Kidney epithelial cell (primary cell): ENCODE measurements around the gene SLC30A2. TPM values are rescaled to one million over a fixed set of nuclear protein-coding genes. Genes with fewer than 3 reads are reported as not detected.

Experiments used
- DNase-seq: peaks from one replicate; pipeline ENCODE4 v3.0.0-alpha.2; 2010; ENCODE audit warnings: low read depth
- H3K27me3 ChIP-seq: 2 replicates; pipeline ENCODE4 v1.6.0; 2011; ENCODE audit warnings: low read length; ENCODE audit not compliant: control insufficient read depth, insufficient read depth
- H3K36me3 ChIP-seq: 2 replicates; pipeline ENCODE4 v1.5.1; 2011; ENCODE audit warnings: low read length; ENCODE audit not compliant: control insufficient read depth, insufficient read depth
- H3K4me3 ChIP-seq: 2 replicates; pipeline ENCODE4 v1.5.1; 2011; ENCODE audit warnings: low read depth, mild to moderate bottlenecking, control low read depth, low read length
- total RNA-seq: library from RNA; depleted of rRNA; stranded (reverse); fragments of >200 nt; gene quantifications from 2 replicates; pipeline ENCODE4 v1.2.3, GENCODE V29; 2015
- TF ChIP-seq, protein P1 (sequence below): IDR thresholded peaks from 2 replicates; pipeline ENCODE4 v1.5.1; 2011; ENCODE audit warnings: mild to moderate bottlenecking, moderate library complexity, low read length, control low read depth, inconsistent platforms; ENCODE audit not compliant: insufficient read depth, poor library complexity, severe bottlenecking

SLC30A2 gene
- total RNA-seq, 1 donor from 2014 or later, result 0.75 TPM

DNA sequence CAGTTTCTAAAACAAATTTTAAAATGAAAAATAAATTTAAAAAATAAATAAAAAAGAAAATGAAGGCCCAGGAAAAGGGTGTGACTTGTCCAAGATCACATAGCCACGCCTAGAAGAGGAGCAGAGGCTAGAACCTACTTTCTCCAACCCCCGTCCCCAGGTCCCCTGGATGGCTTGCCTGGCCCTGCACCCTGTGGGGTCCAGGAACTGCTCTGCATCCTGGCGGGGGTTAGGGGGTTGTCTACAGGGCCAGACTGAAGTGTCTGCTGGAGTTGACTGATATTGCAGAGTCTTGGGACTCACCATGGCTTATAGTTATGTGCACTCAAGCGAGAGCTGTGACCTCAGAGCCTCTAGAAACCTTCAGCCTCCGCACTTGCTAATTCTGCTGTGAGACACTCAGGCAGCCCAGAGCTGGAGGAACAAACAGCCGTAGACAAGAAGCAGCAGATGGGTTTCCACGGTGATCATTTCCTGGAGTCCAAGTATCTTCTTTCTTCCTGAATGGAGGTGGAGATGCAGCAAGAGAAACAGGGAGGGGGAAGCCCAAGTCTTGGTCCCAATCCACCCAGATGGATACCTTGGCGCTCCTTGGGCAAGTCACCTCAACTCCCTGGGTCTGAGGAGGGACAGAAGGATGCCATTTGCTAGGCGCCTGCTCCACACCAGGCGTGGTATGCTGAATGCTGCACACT lies 29.5 kb downstream of the SLC30A2 start:
- TF ChIP-seq, protein P1, sequence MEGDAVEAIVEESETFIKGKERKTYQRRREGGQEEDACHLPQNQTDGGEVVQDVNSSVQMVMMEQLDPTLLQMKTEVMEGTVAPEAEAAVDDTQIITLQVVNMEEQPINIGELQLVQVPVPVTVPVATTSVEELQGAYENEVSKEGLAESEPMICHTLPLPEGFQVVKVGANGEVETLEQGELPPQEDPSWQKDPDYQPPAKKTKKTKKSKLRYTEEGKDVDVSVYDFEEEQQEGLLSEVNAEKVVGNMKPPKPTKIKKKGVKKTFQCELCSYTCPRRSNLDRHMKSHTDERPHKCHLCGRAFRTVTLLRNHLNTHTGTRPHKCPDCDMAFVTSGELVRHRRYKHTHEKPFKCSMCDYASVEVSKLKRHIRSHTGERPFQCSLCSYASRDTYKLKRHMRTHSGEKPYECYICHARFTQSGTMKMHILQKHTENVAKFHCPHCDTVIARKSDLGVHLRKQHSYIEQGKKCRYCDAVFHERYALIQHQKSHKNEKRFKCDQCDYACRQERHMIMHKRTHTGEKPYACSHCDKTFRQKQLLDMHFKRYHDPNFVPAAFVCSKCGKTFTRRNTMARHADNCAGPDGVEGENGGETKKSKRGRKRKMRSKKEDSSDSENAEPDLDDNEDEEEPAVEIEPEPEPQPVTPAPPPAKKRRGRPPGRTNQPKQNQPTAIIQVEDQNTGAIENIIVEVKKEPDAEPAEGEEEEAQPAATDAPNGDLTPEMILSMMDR, result no peak

DNA sequence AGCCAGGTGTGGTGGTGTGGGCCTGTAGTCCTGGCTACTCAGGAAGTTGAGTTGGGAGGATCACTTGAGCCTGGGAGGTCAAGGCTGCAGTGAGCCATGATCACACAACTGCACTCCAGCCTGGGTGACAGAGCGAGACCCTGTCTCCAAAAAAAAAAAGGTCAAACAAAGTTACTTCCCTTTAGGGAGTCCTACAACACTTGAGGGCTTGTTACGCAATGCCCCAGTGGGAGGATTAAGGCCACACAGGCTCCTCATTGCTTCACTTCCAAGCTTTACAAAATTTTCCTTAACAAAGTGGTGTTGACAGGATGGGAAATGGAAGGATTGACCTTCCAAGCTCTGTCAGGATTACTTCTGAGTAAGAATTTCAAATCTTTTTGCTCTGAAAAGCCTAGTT lies 30.6 kb downstream of the SLC30A2 start:
- no peaks in the 10 kb centered on the region for H3K27me3 ChIP-seq
- TF ChIP-seq, protein P1, result no peak
- H3K36me3 ChIP-seq, result no peaks in the 10 kb centered on the region
- no peak for DNase-seq
- no peak overlapping the region for H3K4me3 ChIP-seq

More for the DNA sequence above, 29.5 kb downstream of the SLC30A2 start:
- DNase-seq, result no peak
- Histone ChIP-seq H3K27me3 (no peaks in the 10 kb centered on the region), H3K36me3 (no peaks in the 10 kb centered on the region), H3K4me3 (no peak overlapping the region)

DNA sequence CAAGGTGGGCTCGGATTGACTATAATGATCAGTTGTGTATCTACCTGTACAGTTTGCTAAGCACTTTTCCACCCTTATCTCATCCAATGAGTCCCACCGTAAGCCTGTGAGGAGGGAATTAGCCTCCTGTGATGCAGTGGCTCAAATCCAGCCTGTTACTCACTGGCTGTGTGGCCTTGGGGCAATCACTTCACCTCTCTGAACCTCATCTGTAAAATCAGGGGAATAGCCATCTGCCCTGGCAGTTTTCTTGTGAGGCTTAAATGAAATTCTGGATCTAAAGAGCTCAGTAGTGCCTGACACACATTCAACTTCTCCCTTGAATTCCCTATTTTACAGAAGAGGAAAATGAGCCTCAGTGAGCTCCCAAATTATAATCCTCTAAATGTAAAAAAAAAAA lies 31.7 kb downstream of the SLC30A2 start:
- Histone ChIP-seq H3K36me3 (no peaks in the 10 kb centered on the region), H3K27me3 (no peaks in the 10 kb centered on the region), H3K4me3 (no peak overlapping the region)
- TF ChIP-seq, protein P1, result no peak
- no peak for DNase-seq

DNA sequence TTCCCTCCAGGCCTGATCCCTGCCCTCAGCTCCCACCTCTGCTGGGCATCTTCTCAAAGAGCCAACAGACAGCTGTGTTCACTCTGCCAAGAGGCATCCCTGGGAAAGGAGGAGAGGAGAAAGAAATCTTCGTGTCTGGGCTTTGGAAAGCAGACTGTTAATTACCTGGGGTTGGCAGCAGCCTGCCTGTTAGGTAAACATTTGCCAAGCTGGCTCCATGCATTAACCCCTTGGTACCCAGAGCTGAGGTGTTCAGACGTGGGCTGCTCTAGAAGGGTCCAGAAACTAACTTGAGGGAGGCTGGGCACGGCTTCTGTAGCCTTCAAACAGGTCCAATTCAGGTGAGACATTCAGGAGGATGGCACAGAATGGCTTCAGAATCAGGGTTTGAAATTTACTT lies 33.1 kb downstream of the SLC30A2 start:
- no peak overlapping the region for H3K4me3 ChIP-seq
- no peak for DNase-seq
- H3K27me3 ChIP-seq, result no peaks in the 10 kb centered on the region
- no peaks in the 10 kb centered on the region for H3K36me3 ChIP-seq
- TF ChIP-seq, protein P1, result no peak

DNA sequence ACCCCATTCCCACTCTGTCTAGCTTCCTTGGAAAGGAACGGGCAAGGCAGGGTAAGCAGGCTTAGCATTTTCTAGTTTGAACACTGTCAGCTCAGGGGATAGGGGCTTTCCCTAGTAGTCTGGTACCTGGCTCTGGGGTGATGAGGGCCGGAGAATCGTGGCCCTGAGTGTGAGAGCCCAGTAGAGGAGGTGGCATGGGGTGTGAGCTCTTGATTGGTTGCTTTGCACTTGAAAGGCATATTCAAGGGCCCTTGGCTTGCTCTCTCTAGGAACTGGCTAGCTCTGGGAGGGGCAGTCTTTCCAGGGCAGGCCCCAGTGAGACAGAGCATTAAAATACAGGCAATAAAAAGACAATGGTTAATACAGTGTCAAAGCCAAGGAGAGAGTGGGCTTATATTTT lies 35.1 kb downstream of the SLC30A2 start:
- TF ChIP-seq, protein P1, result no peak
- Histone ChIP-seq H3K36me3 (no peaks in the 10 kb centered on the region), H3K27me3 (peaks cover 1% of the 10 kb centered on the region), H3K4me3 (no peak overlapping the region)
- DNase-seq, result no peak

DNA sequence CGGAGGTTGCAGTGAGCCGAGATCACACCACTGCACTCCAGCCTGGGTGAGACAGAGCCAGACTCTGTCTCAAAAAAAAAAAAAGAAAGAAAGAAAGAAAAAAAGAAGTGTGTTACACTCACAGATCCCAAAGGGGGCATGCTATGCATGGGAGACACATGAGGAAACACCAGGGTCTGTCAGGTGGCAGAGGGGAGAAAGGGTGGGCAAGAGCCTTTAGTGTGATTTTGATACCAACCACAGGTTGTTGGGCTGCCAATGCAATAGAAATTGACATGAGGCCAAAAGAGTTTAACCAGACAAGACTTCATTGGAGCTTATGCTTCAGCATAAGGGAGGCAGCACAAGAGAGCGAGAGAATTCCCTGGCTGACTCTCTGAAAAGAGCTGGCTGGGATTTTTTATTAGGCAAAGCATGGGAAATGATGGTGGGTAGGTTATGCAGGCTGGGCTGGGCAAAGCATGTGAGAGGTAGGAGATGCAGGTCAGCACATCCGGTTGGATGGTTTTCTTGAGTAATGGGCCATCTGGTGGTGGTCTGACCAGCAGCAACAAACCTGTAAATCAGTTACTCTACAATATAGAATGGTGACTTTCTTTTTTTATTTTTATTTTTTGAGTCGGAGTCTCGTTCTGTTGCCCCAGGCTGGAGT lies 36.0 kb downstream of the SLC30A2 start:
- TF ChIP-seq, protein P1, result peak; percentile 21
- Histone ChIP-seq H3K4me3 (no peak overlapping the region), H3K36me3 (no peaks in the 10 kb centered on the region), H3K27me3 (peaks cover 5% of the 10 kb centered on the region)
- DNase-seq, result no peak
